Activated gamma-delta T cell treated with Interleukin-2 at 50 U/mL for 16 hours (primary cell): Measurements from ENCODE around the gene LLCFC1.

Experiments used
- DNase-seq: peaks from one replicate; pipeline ENCODE4 v3.0.0-alpha.2; 2020

LLCFC1 gene

GRCh38 chr7:142939226-142939910 is at the start of gene LLCFC1:
Gene LLCFC1, plus strand, starts transcription at chr7:142939484. Its CDS starts 138 bp downstream, at chr7:142939622.
- no peak for DNase-seq

- DNase-seq = no peak
Observed at GRCh38 chr7:142889816-142890215, 49.5 kb upstream of the LLCFC1 start.

DNA sequence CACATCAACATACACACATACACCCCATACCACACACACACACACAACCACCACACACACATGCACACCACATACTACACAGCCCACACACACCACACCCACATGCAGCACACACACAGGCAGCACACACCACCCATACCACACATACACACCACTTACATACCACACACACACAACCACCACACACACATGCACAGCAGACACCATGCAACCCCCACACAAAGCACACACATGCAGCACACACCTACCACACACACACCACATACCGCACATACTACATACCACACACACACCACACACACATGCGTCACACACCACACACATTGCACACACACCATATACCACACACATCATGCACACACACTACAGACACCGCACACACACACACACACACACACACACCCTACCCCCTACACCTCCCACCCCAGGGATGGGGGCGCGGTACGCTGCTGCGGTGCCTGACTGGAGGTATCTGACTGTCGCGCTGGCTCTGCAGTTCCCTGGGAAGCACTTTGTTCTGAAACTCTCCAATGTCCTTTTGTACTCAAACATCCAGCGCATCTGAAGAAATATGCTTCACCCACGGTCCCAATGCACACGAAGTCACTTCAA is 48.3 kb upstream of the LLCFC1 start:
- DNase-seq = no peak

DNA sequence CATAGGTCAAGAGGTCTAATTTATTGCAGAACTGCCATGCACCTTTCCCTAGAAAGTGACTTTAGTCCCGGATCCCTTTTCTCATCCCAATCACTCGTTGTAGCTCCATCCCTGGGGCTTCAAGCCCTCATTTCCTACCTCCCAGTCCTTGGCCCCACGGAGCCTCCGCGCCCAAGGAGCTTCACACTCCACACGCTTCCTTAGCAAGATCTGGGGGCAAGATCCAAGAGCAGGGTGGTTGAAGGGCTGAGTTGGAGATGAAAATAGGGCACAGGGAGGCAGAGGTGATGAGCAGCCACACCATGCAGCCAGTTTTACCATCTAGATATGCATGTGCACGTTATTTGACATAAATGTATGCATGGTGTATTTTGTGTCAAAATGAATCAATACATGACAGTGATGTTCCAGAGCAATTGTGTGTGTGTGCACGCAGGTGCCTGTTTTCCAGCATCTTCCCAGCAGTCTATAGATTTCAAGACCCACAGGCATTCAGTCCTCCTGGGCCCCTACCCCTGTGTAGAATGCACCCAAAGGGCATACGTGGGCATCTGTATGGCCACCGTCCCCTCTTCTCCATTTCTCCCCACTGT is 47.7 kb upstream of the LLCFC1 start:
- no peak for DNase-seq

DNA sequence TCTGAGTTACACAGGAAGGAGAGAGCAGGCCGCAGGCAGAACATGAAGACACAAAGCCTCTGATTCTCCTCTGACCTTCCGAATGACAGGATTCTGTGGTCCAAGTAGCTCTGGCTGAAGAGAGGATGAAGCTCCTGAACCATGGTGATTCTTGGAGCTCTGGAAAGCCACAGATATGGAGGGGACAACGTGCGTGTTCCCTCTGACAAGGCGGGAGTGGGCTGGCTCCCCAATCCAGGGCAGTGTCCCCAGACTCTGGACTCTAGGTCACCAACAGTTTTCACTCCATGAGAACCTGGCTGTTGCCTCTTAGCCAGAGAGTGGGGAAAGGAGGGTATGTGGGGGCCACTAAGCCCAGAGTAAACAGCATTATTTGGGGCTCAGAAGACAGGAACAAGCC is 46.3 kb upstream of the LLCFC1 start:
- DNase-seq = no peak

- no peak for DNase-seq
Observed at GRCh38 chr7:142894112-142894984, 44.9 kb upstream of the LLCFC1 start.

GRCh38 chr7:142894985-142895593 is 44.2 kb upstream of the LLCFC1 start:
- DNase-seq = no peak

DNA sequence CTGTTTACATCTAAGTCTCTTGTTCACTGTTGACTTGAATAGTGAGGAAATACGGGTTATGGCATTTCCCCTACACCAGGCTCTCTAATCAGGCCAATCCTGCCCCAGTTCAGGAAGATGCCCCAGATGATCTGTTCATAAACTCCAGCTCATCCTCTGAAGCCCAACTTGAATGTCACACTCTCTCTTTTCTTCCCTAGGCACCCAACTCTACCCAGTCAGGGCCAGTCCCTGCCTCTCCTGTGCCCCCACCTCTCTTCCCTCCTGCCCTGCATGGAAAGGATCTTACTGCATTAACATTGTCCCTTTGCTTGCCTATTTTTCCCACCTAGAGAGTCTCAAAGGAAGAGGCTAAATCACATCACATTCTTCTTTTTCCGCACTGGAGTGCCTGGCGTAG is 43.1 kb upstream of the LLCFC1 start:
- DNase-seq = no peak

- DNase-seq = no peak
Observed at GRCh38 chr7:142896741-142897379, 42.4 kb upstream of the LLCFC1 start.

DNA sequence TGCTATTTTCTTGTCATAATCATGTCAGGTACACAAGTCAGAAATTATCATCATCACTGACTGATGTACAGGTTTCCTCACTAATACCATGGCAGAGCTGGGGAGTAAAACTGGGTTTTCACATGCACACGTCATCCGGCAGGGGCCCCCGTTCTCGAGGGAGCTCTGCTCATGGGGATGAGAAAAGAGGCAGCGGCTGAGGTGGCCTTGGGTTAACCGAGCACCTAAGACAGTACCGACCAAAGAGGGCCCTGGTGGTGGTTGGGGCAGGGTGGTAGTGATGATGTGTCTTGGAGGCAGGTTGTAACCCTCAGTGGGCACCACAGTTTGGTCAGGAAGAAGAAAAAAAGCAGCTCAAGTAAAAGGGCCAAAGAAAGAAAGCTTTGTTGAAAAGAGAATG is 41.6 kb upstream of the LLCFC1 start:
- DNase-seq = no peak

DNA sequence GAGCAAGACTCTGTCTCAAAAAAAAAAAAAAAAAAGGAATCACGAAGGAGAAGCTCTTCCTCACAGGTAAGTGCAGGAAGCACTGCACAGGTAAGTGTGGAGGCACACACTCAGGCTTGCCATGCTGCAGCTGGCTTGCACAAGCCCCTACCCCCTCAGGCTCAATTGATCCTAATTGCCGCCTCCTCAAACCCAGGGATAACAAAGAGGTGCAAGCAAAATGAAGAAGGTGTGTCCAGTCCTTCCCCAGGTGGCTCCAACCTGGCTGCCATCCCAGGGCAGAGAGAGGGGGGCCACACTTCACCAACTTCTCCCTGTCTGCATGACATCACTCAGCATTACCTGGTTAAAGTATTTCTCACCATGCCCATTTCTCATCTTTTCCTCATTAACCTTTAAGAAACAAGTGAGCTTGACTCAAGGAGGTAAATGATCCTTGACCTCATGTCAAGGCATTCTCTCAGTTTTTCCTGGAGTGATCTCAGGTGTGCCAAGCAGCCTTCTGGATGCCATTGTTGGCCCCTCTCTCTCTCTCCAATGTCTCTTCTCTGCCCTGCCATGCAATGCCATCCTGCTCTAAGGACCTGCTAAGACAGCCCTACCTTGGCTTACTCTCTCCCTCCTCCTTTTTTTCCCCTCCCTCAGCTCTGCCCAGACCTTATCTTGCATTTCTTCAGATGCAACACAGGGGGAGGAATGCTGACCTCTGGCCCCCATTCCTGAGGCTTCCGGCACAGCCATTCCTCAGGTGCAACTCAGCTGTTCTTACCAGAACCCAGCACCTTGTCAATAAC is 40.7 kb upstream of the LLCFC1 start:
- no peak for DNase-seq

- no peak for DNase-seq
Observed at GRCh38 chr7:142899661-142900060, 39.6 kb upstream of the LLCFC1 start.

DNA sequence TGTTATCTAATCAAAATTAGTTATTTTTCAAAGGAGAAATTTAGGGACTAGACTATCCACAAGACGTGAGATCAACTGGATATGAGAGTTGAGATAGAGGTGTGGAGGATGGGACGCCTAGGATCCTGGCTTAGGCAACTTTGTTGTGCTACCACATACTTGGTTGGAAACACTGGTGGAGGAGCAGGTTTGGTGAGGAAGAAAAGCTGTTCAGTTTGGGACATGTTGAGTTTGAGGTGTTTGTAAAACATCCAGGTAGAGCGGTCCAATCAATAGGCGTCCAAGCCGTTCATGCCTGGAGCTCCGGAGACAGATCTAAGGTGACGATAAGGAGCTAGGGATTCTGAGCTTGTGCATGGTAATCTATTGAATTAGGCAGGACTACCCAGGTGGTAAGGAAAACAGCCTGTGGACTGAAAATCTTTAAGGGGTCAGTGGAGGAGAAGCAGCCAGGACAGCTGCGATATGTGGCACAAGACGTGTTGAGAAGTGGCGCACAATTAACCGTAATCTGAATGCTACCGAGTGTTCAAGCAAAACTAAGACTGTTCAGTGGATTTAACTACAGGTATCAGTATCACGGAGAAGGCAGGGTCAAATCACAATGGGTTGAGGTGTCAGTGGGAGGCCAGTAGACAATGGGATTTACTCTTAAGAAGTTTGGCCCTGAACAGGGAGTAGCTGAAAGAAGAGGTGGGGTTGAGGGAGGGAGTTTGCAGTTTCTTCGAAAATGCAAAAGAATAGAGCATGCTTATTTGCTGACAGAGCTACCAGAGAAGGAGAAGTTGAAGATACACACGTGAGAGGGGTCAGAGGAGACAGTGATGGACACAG is 37.6 kb upstream of the LLCFC1 start:
- no peak for DNase-seq

GRCh38 chr7:142904128-142904527 is 35.2 kb upstream of the LLCFC1 start:
- DNase-seq = no peak

GRCh38 chr7:142905759-142906158 is 33.5 kb upstream of the LLCFC1 start:
- no peak for DNase-seq

DNA sequence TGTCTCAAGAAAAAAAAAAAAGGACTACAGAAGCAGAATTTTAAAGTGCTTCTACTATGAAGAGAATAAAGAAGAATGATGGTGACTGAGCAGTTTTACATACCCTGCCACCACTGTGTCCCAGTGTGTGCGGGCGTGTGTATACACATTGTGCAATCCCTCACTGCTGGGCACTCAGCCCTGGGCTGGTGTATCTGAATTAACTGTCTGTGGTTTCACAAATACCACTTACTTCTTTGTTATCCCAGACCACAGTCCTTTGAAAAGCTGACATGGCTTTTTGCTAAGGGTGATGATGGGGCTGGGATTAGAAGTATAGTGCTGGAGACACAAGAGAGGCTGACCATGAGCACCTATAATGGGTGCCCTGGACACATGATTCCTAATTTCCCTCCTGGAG is 32.6 kb upstream of the LLCFC1 start:
- DNase-seq = no peak

- DNase-seq = no peak
Observed at GRCh38 chr7:142908290-142908689, 31.0 kb upstream of the LLCFC1 start.

GRCh38 chr7:142908921-142909890 is 30.1 kb upstream of the LLCFC1 start:
- no peak for DNase-seq

DNA sequence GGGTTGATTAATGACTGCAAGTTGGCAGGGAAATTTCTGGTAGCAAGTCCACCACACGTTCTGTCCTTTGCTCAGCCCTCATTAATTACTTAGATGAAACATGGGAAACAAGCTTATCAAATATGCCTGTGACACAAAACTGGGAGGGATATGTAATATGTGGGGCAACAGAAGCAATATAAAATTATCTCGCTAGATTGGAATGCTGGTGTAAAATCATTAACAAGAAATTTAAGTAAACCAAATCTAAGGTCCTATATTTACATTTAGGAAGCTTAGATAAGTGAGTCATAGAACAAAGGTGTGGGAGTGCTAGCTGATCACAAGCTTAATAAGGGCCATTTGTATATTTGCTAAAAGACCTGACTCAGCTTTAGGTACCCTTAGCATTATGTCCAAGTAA is 29.3 kb upstream of the LLCFC1 start:
- no peak for DNase-seq
